Heart left ventricle (tissue), 13 donors: ENCODE results near the gene CKAP5.

Experiments
- POLR2A ChIP-seq, 2 donors: fragments of 450-650 bp; IDR thresholded peaks; one replicate each; pipeline ENCODE4 v1.6.1; 2017; ENCODE audit warnings: antibody characterized with exemption in 2 of 2, mild to moderate bottlenecking in 2 of 2, moderate library complexity in 2 of 2
- TF ChIP-seq, protein P1 (sequence below), 12 donors: fragments of 200-600 bp; sonication (generic) in 4 of 12; IDR thresholded peaks; one replicate each; pipeline versions ENCODE4 v1.5.0 to v1.8.0; 2018 to 2022; ENCODE audit warnings: antibody characterized with exemption in 12 of 12, mild to moderate bottlenecking in 5 of 12
- donor health status: ischemic (EF 13 %, LVEDD 7.1; RV severe dilation, severe dysfunction).
- donor health status: DM: no; HTN: yes; CAD: no.
- donor health status: DM: no; HTN: no; CAD: no.
- donor health status: ischemic (EF 25% LVEDD 6.9; RV normal size, moderate dysfunction).
- donor health status: ischemic (EF 25% LVEDD 5.7; RV mildly dilated, moderate dysfunction).
- donor health status: ischemic (EF 35%, LVEDD 5.7; RV mildly dilated, moderate dysfunction).
- donor health status: nonischemic (EF 11% LVEDD 7.7; RV severe dilation, severe dysfunction).
- donor health status: DM: yes; HTN: yes; CAD: no.
- donor health status: PGD.
- donor health status: ischemic (EF 29% LVEDD 5.4; RV normal size, mild dysfunction).
- donor health status: nonischemic (EF 23%, LVEDD 6.1; RV moderate dilation, normal function).

- TF ChIP-seq, protein P1, sequence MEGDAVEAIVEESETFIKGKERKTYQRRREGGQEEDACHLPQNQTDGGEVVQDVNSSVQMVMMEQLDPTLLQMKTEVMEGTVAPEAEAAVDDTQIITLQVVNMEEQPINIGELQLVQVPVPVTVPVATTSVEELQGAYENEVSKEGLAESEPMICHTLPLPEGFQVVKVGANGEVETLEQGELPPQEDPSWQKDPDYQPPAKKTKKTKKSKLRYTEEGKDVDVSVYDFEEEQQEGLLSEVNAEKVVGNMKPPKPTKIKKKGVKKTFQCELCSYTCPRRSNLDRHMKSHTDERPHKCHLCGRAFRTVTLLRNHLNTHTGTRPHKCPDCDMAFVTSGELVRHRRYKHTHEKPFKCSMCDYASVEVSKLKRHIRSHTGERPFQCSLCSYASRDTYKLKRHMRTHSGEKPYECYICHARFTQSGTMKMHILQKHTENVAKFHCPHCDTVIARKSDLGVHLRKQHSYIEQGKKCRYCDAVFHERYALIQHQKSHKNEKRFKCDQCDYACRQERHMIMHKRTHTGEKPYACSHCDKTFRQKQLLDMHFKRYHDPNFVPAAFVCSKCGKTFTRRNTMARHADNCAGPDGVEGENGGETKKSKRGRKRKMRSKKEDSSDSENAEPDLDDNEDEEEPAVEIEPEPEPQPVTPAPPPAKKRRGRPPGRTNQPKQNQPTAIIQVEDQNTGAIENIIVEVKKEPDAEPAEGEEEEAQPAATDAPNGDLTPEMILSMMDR (IDR thresholded peaks at IDR 0.05), result no peak
- TF ChIP-seq POLR2A (IDR thresholded peaks at IDR 0.05), result no peak
These were observed 86.9 kb downstream of the CKAP5 start for GRCh38 chr11:46759196-46759595.
